IPS-NIHi11 (cell line): ENCODE measurements around the gene IKZF5.
A peak's percentile ranks its signal among the peaks of the same experiment; 100 is the strongest.

Experiments
- DNase-seq: peaks from one replicate; pipeline ENCODE4 v3.0.0; 2012; ENCODE audit warnings: mixed read lengths, low spot score

The IKZF5 gene

DNA sequence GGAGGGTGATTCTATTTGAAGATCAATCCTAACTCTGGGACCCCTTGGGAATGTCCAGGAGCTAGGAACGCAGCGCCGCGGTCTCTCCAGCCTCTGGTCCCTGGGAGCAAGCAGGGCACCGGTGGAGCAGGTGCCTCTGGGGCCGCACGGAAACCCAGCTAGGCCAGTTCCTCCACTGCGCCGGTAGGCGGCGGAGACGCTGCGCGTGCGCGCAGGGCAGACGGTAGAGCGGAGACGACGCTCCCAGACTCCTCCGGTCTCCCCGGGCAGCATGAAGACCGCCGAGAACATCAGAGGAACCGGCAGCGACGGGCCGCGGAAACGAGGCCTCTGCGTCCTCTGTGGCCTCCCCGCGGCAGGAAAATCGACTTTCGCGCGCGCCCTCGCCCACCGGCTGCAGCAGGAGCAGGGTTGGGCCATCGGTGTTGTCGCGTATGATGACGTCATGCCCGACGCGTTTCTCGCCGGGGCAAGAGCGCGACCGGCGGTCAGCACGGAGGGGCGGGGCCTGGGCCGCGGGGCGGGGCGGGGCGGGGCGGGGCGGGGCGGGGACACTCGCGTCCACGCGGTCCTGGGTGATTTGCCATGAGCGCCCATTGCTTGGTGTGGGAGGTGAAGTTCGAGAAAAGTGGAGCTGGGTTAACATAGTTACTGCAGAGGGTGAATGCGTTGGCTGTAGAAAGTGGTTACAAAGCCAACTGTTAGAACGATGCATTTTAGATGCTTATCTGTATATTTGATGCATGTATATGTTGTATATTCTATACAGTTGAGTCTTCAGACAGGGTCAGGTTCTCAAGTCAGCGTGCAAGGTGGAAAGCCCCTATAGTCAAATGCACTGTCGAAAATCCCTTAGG lies 28.2 kb downstream of the IKZF5 start, which contains the start of gene PSTK:
Gene PSTK (plus strand): TSS at position 193 of the 857 bp plus-strand sequence. CDS start 79 bp downstream, at position 272.
- DNase-seq = peak; percentile 96

DNA sequence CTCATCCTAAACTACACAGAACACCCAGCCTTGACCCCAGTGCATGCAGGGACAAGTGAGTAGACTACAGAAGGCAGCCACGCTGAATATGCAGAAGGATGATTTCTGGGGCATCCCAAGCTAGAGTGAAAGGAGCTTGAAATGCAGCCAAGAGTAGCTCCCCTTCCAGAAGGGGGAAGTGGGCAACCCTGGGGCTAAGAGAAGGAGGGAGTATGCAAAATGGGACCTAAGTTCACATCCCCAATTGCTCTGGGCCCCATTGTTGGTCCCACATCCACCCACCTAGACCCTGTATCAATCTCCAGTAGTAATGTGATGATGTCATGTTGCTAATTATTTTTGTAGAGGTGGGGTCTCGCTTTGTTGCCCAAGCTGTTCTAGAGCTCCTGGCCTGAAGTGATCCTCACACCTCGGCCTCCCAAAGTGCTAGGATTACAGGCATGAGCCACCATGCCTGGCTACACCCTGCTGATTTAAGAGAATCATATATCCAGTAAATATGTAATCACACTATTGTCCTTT lies 34.0 kb downstream of the IKZF5 start:
- no peak for DNase-seq

DNA sequence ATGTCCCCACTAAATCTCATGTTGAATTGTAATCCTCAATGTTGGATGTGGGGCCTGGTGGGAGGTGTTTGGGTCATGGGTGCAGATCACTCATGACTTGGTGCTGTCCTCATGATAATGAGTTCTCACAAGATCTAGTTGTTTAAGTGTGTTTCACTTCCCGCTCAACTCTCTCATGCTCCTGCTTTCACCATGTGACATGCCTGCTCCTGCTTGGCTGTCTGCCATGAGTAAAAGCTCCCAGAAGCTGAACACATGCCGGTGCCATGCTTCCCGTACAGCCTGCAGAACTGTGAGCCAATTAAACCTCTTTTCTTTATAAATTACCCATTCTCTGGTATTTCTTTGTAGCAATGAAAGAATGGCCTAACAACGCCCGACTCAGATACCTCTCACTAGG lies 34.6 kb downstream of the IKZF5 start:
- no peak for DNase-seq

DNA sequence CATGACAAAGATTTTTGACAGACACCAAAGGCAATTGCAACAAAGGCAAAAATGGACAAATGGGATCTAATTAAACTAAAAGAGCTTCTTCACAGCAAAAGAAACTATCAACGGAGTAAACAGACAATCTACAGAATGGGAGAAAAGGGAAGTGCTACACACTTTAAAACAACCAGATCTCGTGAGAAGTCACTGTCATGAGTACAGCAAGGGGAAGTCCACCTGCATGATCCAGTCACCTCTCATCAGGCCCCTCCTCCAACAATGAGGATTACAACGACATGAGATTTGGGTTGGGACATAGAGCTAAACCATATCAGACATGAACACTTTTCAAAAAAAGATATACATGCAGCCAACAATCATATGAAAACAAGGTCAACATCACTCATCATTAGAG lies 39.9 kb downstream of the IKZF5 start:
- no peak for DNase-seq

DNA sequence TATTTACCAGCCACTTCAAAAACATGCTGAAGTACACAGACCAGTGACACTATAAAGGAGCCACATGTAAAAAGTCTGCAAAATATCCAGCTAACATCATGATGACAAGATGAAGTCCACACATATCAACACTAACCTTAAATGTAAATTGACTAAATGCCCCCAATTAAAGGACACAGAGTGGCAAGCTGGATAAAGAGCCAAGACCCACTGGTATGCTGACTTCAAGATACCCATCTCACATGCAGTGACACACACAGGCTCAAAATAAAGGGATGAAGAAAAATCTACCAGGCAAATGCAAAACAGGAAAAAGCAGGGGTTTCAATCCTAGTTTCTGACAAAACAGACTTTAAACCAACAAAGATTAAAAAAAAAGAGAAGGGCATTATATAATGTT lies 41.7 kb downstream of the IKZF5 start:
- DNase-seq = no peak

DNA sequence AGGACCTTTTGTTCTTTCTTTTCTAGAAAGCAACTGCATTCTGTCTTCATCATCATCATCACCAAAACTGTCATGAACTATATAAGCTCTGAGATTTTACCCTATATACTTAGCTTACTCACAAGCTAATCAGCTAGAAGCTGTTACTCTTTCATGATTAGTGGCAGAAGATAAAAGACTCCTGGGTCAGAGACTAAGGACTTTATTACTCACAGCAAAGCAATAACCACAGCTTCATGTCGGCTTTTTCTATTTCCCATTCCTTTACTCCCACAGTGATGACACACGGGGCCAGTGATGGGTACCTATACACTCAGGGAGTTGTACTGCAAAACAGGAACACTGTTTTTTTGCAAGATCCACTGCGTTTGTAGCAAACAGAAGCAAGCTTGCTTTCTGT lies 46.2 kb downstream of the IKZF5 start:
- DNase-seq = no peak

DNA sequence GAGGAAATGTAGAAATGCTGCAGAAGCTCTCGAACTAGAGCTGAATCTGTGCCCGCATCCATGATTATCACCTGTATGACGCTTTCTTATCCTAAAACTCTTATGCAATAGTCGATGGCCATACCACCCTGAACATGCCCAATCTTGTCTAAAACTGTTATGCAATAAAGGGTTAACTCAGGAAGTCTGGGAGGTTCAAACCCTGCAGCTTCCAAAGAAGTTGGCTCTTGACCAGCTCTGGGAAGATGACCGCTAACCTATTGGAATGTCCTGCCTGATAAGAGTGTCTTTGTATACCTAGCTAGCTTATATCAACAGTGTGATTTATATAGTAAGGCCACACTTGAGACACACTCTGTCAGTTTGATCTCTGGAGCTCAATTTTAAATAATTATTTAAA lies 51.1 kb downstream of the IKZF5 start:
- no peak for DNase-seq

DNA sequence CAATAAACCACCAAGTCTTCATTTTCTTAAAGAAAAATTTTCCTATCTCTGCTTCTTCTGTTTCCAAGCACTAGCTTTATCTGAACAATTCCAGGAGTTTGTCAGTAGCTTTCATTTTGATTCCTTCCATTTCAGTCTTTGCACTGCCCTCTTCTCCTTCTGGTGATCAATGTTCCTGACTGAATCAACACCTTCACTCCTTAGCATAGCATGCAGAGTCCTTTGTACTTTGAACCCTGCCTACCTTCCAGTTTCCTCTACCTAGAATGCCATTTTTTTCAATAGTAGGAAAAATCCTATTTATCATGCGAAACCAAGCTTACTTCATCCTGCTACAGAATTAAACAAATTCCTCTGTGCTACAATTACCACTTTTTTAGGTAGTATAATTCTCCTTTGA lies 52.7 kb downstream of the IKZF5 start:
- no peak for DNase-seq

DNA sequence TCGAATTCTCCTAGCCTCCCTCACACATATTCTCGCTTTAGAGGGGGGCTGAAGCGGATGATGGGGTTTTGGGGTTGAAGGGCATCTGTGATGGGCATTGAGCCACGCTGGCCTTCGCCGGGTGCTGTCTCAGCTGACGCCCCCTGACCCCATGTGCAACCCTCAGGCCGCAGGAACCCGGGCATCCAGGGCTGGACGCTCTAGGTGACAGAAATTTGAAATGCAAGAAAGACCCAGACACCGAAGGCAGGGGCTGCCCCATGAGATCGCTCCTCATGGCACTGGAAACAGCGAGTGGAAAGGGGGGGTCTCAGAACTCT lies 53.9 kb downstream of the IKZF5 start:
- DNase-seq = no peak

DNA sequence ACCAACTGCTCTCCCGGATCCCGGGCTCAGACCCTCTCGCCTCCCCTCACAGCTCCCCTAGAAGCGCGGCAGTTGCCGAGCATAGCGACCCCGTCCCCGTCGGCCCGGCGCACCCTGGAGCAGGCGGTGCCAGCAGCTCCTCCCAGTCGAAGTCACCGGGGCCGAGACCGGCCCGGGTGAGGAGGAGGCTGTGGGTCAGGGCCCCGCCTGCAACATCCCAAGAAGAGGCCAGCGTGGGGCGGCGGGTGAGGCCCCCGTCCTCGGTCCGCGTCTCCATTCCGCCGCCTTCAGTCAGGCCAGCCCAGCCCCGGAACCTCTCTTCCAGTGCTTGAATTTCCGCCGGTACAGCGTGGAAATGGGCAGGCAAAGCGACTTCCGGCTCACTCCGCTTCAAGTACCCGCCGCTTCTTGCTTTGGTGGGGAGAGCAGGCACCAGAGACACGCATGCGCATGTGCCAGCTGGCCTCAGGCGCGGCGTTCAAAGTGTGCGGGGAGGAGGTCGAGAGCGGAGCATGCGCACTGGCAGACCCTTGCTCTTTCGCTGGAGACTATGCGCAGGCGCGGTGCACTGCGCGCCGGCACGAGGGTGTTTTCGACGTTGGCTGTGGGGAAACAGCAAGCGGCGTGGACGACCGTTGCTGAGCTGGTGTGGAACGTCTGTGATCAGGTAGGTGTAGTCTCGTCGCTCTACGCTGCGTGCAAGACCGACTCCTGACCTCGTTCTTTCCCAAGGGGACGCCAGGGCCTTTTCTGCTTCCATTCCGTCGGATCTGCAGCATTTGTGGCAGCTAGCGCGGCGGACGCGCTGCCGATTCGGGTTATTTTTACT lies 54.5 kb downstream of the IKZF5 start, which contains the start of gene C10orf88:
Gene C10orf88 (minus strand): TSS at position 326 of the 829 bp plus-strand sequence. CDS start 49 bp downstream, at position 277.
- DNase-seq = peak; percentile 98

DNA sequence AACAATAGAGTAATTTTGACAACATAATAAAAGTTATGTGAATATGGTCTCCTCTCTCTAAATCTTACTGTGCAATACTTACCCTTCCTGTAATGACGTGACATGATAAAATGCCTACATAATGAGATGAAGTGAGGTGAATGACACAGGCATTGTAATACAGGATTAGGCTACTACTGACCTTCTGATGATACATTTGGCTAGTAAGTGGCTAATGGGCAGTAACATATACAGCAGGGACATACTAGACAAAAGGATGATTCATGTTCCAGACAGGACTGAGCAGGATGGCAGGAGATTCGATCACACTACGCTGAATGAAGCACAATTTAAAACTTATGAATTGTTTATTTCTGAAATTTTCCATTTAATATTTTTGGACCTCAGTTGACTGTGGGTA lies 59.3 kb downstream of the IKZF5 start:
- DNase-seq = no peak
